DND-41 (cell line): ENCODE results near the gene JOSD2.

Experiments
- ATAC-seq: fragments of 200-7000 bp; cut with Tn5 transposase; 3 replicates; pipeline ENCODE4 v1.9.1; 2021; ENCODE audit warnings: low read depth; ENCODE audit not compliant: insufficient read depth
- DNase-seq: peaks from one replicate; pipeline ENCODE4 v3.0.0-alpha.2; 2020
- H2AFZ ChIP-seq: 2 replicates; pipeline ENCODE4 v1.6.0; 2012; ENCODE audit warnings: low read depth, low read length
- H3K27ac ChIP-seq: 2 replicates; pipeline ENCODE4 v1.5.1; 2012; ENCODE audit warnings: low read length, inconsistent platforms
- H3K27me3 ChIP-seq: fragments of 200-600 bp; sonication (generic); 2 replicates; pipeline ENCODE4 v1.6.0; 2012; ENCODE audit warnings: low read length, mild to moderate bottlenecking, inconsistent platforms; ENCODE audit not compliant: insufficient read depth, poor library complexity
- H3K36me3 ChIP-seq: 2 replicates; pipeline ENCODE4 v1.5.1; 2012; ENCODE audit warnings: low read length, inconsistent platforms; ENCODE audit not compliant: insufficient read depth
- H3K4me1 ChIP-seq: 2 replicates; pipeline ENCODE4 v1.5.1; 2012; ENCODE audit warnings: mild to moderate bottlenecking, low read length; ENCODE audit not compliant: insufficient read depth
- H3K4me2 ChIP-seq: 2 replicates; pipeline ENCODE4 v1.6.0; 2012; ENCODE audit warnings: mild to moderate bottlenecking, moderate library complexity, low read length, inconsistent platforms; ENCODE audit not compliant: insufficient read depth
- H3K4me3 ChIP-seq, 2 experiments: fragments of 200-600 bp in 1 of 2; shearing (Covaris generic) in 1 of 2; 2 replicates each; pipeline ENCODE4 v1.5.1; 2012 to 2016; ENCODE audit warnings: inconsistent platforms in 2 of 2, low read length in 2 of 2, mild to moderate bottlenecking in 2 of 2, low read depth in 1 of 2, moderate library complexity in 1 of 2
- H3K79me2 ChIP-seq: 2 replicates; pipeline ENCODE4 v1.6.0; 2012; ENCODE audit warnings: low read length, inconsistent platforms; ENCODE audit not compliant: insufficient read depth
- H3K9ac ChIP-seq: 2 replicates; pipeline ENCODE4 v1.6.0; 2012; ENCODE audit warnings: low read depth, mild to moderate bottlenecking, inconsistent platforms, low read length, moderate library complexity
- H3K9me3 ChIP-seq: 2 replicates; pipeline ENCODE4 v1.5.1; 2012; ENCODE audit warnings: low read length, moderate library complexity, mild to moderate bottlenecking, inconsistent platforms; ENCODE audit not compliant: insufficient read depth, severe bottlenecking
- H4K20me1 ChIP-seq: 2 replicates; pipeline ENCODE4 v1.6.0; 2012; ENCODE audit warnings: low read length; ENCODE audit not compliant: insufficient read depth
- CTCF ChIP-seq: IDR thresholded peaks from 2 replicates; pipeline ENCODE4 v1.5.1; 2012; ENCODE audit warnings: borderline replicate concordance, low read length, moderate library complexity, mild to moderate bottlenecking; ENCODE audit not compliant: poor library complexity, severe bottlenecking; ENCODE audit errors: extremely low read depth
- EZH2 ChIP-seq: IDR thresholded peaks from 3 replicates; pipeline ENCODE4 v1.6.1; 2012; ENCODE audit warnings: borderline replicate concordance, low read depth, mild to moderate bottlenecking, moderate library complexity, low read length, inconsistent platforms; ENCODE audit not compliant: severe bottlenecking

The JOSD2 gene

GRCh38 chr19:50465986-50466705 lies 44.8 kb downstream of the JOSD2 start:
- Histone ChIP-seq H3K4me3 (no peak overlapping the region), H4K20me1 (no peaks in the 10 kb centered on the region), H3K27me3 (no peaks in the 10 kb centered on the region), H3K79me2 (no peaks in the 10 kb centered on the region), H3K36me3 (no peaks in the 10 kb centered on the region), H3K4me2 (no peak overlapping the region), H2AFZ (no peak overlapping the region), H3K9me3 (no peaks in the 10 kb centered on the region), H3K4me1 (no peaks in the 10 kb centered on the region), H3K27ac (no peak overlapping the region), H3K9ac (no peak overlapping the region)
- DNase-seq: no peak
- ATAC-seq: no peak
- TF ChIP-seq EZH2: no peak
- no peak for TF ChIP-seq CTCF

- H3K9ac ChIP-seq: no peak overlapping the region
- H3K4me3 ChIP-seq: no peak overlapping the region
- ATAC-seq: no peak
- no peaks in the 10 kb centered on the region for H3K9me3 ChIP-seq
- H2AFZ ChIP-seq: no peak overlapping the region
- TF ChIP-seq EZH2: no peak
- TF ChIP-seq CTCF: no peak
- H3K27ac ChIP-seq: no peak overlapping the region
- no peaks in the 10 kb centered on the region for H4K20me1 ChIP-seq
- no peaks in the 10 kb centered on the region for H3K27me3 ChIP-seq
- H3K36me3 ChIP-seq: no peaks in the 10 kb centered on the region
- H3K79me2 ChIP-seq: no peaks in the 10 kb centered on the region
- no peak for DNase-seq
- no peaks in the 10 kb centered on the region for H3K4me1 ChIP-seq
- no peak overlapping the region for H3K4me2 ChIP-seq
Observed at GRCh38 chr19:50465000-50465399, 46.0 kb downstream of the JOSD2 start.

- H3K27me3 ChIP-seq: no peaks in the 10 kb centered on the region
- no peaks in the 10 kb centered on the region for H3K4me1 ChIP-seq
- no peak overlapping the region for H3K4me3 ChIP-seq
- no peak overlapping the region for H3K9ac ChIP-seq
- no peaks in the 10 kb centered on the region for H4K20me1 ChIP-seq
- H3K36me3 ChIP-seq: no peaks in the 10 kb centered on the region
- no peak overlapping the region for H3K27ac ChIP-seq
- ATAC-seq (no peak), DNase-seq (no peak)
- H2AFZ ChIP-seq: no peak overlapping the region
- no peaks in the 10 kb centered on the region for H3K9me3 ChIP-seq
- H3K79me2 ChIP-seq: no peaks in the 10 kb centered on the region
- TF ChIP-seq CTCF: no peak
- TF ChIP-seq EZH2: no peak
- H3K4me2 ChIP-seq: no peak overlapping the region
Observed at GRCh38 chr19:50464348-50464747, 46.6 kb downstream of the JOSD2 start.
